ENCODE results near the gene HOXD11. TPM values are rescaled to one million over a fixed set of nuclear protein-coding genes. Genes with fewer than 3 reads are reported as not detected.

The HOXD11 gene
- total and polyA plus RNA-seq, 2 of the 13 experiments (the other 11 are each of a cell fraction or from before 2014, with no cell fraction given) = not detected

DNA sequence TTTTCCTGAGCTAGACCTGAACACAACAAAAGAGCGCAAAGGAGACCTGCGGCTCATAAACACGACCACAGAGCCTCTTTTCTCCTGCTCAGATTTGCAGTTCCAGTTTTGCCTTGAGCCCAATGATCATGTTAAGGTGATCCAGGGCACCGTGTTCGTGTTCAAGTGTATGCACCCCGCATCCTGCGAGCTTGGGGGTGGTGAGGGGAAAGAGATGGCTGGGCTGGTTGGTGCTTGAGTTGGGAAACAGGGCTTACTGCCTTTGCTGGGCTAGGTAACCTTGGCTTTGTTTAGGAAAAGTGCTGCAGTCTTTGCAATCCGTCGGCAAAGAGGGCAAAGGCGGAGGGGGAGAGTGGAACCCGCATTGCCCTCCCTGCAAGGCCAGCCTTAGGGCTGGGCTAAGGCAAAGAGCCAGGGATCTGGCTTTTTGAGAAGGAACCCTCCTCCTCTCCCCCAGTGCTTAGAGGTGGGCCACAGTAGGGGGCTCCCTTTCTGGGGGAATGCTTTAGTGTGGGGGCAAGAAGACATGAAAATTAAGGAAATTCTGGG, 10.8 kb downstream of the HOXD11 start:
- ATAC-seq = no peak
- in situ Hi-C loops (cut with HindIII; ENCODE audit: extremely low pct_ligation_motif_present, low pct_unique_long_range_greater_than_20kb) = no loop called here

More for the DNA sequence above, 10.8 kb downstream of the HOXD11 start:
- no peak overlapping the region for H2AFZ ChIP-seq (ENCODE audit: low read length)
- H4K20me1 ChIP-seq (ENCODE audit: insufficient read depth, low read length) = no peaks in the 10 kb centered on the region
- no peak overlapping the region for H3K27ac ChIP-seq (ENCODE audit: extremely low read length, insufficient read depth, low read length)
- TF ChIP-seq, protein P1, sequence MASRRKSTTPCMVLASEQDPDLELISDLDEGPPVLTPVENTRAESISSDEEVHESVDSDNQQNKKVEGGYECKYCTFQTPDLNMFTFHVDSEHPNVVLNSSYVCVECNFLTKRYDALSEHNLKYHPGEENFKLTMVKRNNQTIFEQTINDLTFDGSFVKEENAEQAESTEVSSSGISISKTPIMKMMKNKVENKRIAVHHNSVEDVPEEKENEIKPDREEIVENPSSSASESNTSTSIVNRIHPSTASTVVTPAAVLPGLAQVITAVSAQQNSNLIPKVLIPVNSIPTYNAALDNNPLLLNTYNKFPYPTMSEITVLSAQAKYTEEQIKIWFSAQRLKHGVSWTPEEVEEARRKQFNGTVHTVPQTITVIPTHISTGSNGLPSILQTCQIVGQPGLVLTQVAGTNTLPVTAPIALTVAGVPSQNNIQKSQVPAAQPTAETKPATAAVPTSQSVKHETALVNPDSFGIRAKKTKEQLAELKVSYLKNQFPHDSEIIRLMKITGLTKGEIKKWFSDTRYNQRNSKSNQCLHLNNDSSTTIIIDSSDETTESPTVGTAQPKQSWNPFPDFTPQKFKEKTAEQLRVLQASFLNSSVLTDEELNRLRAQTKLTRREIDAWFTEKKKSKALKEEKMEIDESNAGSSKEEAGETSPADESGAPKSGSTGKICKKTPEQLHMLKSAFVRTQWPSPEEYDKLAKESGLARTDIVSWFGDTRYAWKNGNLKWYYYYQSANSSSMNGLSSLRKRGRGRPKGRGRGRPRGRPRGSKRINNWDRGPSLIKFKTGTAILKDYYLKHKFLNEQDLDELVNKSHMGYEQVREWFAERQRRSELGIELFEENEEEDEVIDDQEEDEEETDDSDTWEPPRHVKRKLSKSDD (CRISPR knock-in tag; IDR thresholded peaks at IDR 0.05; ENCODE audit: low read depth) = no peak
- no peak for TF ChIP-seq RBM22 (optimal IDR thresholded peaks at IDR 0.05; ENCODE audit: low read length)
- TF ChIP-seq CEBPG (CRISPR knock-in tag; IDR thresholded peaks at IDR 0.05) = no peak
- TF ChIP-seq, protein P2, sequence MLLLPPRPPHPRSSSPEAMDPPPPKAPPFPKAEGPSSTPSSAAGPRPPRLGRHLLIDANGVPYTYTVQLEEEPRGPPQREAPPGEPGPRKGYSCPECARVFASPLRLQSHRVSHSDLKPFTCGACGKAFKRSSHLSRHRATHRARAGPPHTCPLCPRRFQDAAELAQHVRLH (CRISPR knock-in tag; IDR thresholded peaks at IDR 0.05; ENCODE audit: borderline replicate concordance, low read depth) = no peak
- TF ChIP-seq, protein P3, sequence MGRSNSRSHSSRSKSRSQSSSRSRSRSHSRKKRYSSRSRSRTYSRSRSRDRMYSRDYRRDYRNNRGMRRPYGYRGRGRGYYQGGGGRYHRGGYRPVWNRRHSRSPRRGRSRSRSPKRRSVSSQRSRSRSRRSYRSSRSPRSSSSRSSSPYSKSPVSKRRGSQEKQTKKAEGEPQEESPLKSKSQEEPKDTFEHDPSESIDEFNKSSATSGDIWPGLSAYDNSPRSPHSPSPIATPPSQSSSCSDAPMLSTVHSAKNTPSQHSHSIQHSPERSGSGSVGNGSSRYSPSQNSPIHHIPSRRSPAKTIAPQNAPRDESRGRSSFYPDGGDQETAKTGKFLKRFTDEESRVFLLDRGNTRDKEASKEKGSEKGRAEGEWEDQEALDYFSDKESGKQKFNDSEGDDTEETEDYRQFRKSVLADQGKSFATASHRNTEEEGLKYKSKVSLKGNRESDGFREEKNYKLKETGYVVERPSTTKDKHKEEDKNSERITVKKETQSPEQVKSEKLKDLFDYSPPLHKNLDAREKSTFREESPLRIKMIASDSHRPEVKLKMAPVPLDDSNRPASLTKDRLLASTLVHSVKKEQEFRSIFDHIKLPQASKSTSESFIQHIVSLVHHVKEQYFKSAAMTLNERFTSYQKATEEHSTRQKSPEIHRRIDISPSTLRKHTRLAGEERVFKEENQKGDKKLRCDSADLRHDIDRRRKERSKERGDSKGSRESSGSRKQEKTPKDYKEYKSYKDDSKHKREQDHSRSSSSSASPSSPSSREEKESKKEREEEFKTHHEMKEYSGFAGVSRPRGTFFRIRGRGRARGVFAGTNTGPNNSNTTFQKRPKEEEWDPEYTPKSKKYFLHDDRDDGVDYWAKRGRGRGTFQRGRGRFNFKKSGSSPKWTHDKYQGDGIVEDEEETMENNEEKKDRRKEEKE (IDR thresholded peaks at IDR 0.05) = no peak
- no peak for TF ChIP-seq NAIF1 (CRISPR knock-in tag; IDR thresholded peaks at IDR 0.05; ENCODE audit: borderline replicate concordance)
- no peak for TF ChIP-seq MBNL3 (CRISPR knock-in tag; conservative IDR thresholded peaks at IDR 0.05)
- TF ChIP-seq ZFP36L2 (CRISPR knock-in tag; IDR thresholded peaks at IDR 0.05) = no peak
- TF ChIP-seq DNMT1 (CRISPR knock-in tag; IDR thresholded peaks at IDR 0.05) = no peak
- no peak for TF ChIP-seq ZNF780A (CRISPR knock-in tag; IDR thresholded peaks at IDR 0.05)
- TF ChIP-seq SCMH1 (CRISPR knock-in tag; IDR thresholded peaks at IDR 0.05; ENCODE audit: borderline replicate concordance) = no peak
- no peak for TF ChIP-seq ZSCAN22 (CRISPR knock-in tag; IDR thresholded peaks at IDR 0.05)
- TF ChIP-seq, protein P4, sequence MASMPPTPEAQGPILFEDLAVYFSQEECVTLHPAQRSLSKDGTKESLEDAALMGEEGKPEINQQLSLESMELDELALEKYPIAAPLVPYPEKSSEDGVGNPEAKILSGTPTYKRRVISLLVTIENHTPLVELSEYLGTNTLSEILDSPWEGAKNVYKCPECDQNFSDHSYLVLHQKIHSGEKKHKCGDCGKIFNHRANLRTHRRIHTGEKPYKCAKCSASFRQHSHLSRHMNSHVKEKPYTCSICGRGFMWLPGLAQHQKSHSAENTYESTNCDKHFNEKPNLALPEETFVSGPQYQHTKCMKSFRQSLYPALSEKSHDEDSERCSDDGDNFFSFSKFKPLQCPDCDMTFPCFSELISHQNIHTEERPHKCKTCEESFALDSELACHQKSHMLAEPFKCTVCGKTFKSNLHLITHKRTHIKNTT (CRISPR knock-in tag; IDR thresholded peaks at IDR 0.05) = no peak
- H3K4me1 ChIP-seq (ENCODE audit: insufficient read depth, low read length) = peaks cover 14% of the 10 kb centered on the region
- H3K36me3 ChIP-seq (replicated peaks in 1 of 2; ENCODE audit: control insufficient read depth in 1 of 2, insufficient read depth in 2 of 2, low read length in 2 of 2) = no peaks in the 10 kb centered on the region
- H3K9ac ChIP-seq (ENCODE audit: insufficient read depth, low read depth, low read length) = no peak overlapping the region
- H3K9me3 ChIP-seq (ENCODE audit: low read length) = no peaks in the 10 kb centered on the region
- peaks cover 18 to 98% of the 10 kb centered on the region in 2 experiments for H3K27me3 ChIP-seq (ENCODE audit: control insufficient read depth in 1 of 2, insufficient read depth in 2 of 2, low read length in 2 of 2)
- FAIRE-seq (no peak), DNase-seq (ENCODE audit: low spot score) (no peak)
- no peak overlapping the region for H3K4me2 ChIP-seq (ENCODE audit: low read depth, low read length)
- H3K79me2 ChIP-seq (ENCODE audit: insufficient read depth, low read length) = no peaks in the 10 kb centered on the region
- BruUV-seq (replicated peaks) = no TSS peak
- no peak overlapping the region for H3K4me3 ChIP-seq (replicated peaks in 1 of 3; ENCODE audit: insufficient read depth in 1 of 3, low read depth in 2 of 3, low read length in 3 of 3)
- WGBS (ENCODE audit: low lambda C conversion rate) = 39% methylated on average over 11 of the region's 11 CpGs
- ChIA-PET CTCF (ENCODE audit: low intra/inter-chr PET ratio, low total read pairs) (no interaction called here), POLR2A (no interaction called here)
- intact Hi-C loops (cut with micrococcal nuclease; ENCODE audit: unreplicated experiment) = no loop called here
